WTC11 (cell line): ENCODE data around the gene HNRNPC.

Experiments
- FOXP1 ChIP-seq: sonication (generic); formaldehyde crosslinking; IDR thresholded peaks from 2 replicates; pipeline ENCODE4 v1.8.0; 2022; ENCODE audit warnings: missing genetic modification reagents, mild to moderate bottlenecking, moderate library complexity, borderline replicate concordance
- JUN ChIP-seq: sonication (generic); formaldehyde crosslinking; IDR thresholded peaks from 2 replicates; pipeline ENCODE4 v1.8.0; 2023; ENCODE audit warnings: mild to moderate bottlenecking, missing genetic modification reagents
- TEAD4 ChIP-seq: sonication (generic); formaldehyde crosslinking; IDR thresholded peaks from 2 replicates; pipeline ENCODE4 v1.8.0; 2022; ENCODE audit warnings: mild to moderate bottlenecking, missing genetic modification reagents
- TF ChIP-seq, protein P1 (sequence below): sonication (generic); formaldehyde crosslinking; IDR thresholded peaks from 2 replicates; pipeline ENCODE4 v1.8.0; 2023; ENCODE audit warnings: missing genetic modification reagents, mild to moderate bottlenecking, borderline replicate concordance
- TF ChIP-seq, protein P2 (sequence below): sonication (generic); formaldehyde crosslinking; IDR thresholded peaks from 2 replicates; pipeline ENCODE4 v1.8.0; 2022; ENCODE audit warnings: mild to moderate bottlenecking, missing genetic modification reagents
- TF ChIP-seq, protein P3 (sequence below): fragments of 200-600 bp; IDR thresholded peaks from 2 replicates; pipeline ENCODE4 v1.8.0; 2022; ENCODE audit warnings: antibody characterized with exemption
- TF ChIP-seq, protein P4 (sequence below): sonication (generic); formaldehyde crosslinking; IDR thresholded peaks from 2 replicates; pipeline ENCODE4 v1.8.0; 2022; ENCODE audit warnings: mild to moderate bottlenecking, missing genetic modification reagents
- TF ChIP-seq, protein P5 (sequence below): sonication (generic); formaldehyde crosslinking; conservative IDR thresholded peaks from 2 replicates; pipeline ENCODE4 v1.8.1; 2022; ENCODE audit warnings: mild to moderate bottlenecking, missing genetic modification reagents
- TF ChIP-seq, protein P6 (sequence below): sonication (generic); formaldehyde crosslinking; IDR thresholded peaks from 2 replicates; pipeline ENCODE4 v1.8.1; 2023; ENCODE audit warnings: mild to moderate bottlenecking, missing genetic modification reagents

DNA sequence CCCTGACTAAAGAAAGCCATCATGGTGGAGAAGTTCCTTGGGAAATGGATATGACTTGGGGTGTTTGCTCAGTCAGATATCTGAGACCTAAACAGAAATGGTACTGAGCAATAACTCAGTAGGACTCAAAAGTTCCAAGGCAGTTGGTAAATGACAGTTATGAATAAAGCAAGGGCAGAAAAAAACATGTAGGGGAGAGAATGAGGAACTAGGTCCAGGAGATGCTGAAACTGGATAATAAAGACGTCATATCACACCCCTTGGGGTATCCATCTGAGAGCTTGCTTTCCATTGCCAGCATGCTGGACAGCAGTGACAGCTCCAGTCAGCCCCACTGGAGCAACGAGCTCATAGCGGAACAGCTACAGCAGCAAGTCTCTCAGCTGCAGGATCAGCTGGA is 48.2 kb upstream of the HNRNPC start:
- TF ChIP-seq, protein P1, sequence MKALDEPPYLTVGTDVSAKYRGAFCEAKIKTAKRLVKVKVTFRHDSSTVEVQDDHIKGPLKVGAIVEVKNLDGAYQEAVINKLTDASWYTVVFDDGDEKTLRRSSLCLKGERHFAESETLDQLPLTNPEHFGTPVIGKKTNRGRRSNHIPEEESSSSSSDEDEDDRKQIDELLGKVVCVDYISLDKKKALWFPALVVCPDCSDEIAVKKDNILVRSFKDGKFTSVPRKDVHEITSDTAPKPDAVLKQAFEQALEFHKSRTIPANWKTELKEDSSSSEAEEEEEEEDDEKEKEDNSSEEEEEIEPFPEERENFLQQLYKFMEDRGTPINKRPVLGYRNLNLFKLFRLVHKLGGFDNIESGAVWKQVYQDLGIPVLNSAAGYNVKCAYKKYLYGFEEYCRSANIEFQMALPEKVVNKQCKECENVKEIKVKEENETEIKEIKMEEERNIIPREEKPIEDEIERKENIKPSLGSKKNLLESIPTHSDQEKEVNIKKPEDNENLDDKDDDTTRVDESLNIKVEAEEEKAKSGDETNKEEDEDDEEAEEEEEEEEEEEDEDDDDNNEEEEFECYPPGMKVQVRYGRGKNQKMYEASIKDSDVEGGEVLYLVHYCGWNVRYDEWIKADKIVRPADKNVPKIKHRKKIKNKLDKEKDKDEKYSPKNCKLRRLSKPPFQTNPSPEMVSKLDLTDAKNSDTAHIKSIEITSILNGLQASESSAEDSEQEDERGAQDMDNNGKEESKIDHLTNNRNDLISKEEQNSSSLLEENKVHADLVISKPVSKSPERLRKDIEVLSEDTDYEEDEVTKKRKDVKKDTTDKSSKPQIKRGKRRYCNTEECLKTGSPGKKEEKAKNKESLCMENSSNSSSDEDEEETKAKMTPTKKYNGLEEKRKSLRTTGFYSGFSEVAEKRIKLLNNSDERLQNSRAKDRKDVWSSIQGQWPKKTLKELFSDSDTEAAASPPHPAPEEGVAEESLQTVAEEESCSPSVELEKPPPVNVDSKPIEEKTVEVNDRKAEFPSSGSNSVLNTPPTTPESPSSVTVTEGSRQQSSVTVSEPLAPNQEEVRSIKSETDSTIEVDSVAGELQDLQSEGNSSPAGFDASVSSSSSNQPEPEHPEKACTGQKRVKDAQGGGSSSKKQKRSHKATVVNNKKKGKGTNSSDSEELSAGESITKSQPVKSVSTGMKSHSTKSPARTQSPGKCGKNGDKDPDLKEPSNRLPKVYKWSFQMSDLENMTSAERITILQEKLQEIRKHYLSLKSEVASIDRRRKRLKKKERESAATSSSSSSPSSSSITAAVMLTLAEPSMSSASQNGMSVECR (CRISPR knock-in tag) = no peak
- TF ChIP-seq JUN (CRISPR knock-in tag) (no peak), TEAD4 (no peak), FOXP1 (no peak)
- TF ChIP-seq, protein P2, sequence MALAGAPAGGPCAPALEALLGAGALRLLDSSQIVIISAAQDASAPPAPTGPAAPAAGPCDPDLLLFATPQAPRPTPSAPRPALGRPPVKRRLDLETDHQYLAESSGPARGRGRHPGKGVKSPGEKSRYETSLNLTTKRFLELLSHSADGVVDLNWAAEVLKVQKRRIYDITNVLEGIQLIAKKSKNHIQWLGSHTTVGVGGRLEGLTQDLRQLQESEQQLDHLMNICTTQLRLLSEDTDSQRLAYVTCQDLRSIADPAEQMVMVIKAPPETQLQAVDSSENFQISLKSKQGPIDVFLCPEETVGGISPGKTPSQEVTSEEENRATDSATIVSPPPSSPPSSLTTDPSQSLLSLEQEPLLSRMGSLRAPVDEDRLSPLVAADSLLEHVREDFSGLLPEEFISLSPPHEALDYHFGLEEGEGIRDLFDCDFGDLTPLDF = no peak
- TF ChIP-seq, protein P3, sequence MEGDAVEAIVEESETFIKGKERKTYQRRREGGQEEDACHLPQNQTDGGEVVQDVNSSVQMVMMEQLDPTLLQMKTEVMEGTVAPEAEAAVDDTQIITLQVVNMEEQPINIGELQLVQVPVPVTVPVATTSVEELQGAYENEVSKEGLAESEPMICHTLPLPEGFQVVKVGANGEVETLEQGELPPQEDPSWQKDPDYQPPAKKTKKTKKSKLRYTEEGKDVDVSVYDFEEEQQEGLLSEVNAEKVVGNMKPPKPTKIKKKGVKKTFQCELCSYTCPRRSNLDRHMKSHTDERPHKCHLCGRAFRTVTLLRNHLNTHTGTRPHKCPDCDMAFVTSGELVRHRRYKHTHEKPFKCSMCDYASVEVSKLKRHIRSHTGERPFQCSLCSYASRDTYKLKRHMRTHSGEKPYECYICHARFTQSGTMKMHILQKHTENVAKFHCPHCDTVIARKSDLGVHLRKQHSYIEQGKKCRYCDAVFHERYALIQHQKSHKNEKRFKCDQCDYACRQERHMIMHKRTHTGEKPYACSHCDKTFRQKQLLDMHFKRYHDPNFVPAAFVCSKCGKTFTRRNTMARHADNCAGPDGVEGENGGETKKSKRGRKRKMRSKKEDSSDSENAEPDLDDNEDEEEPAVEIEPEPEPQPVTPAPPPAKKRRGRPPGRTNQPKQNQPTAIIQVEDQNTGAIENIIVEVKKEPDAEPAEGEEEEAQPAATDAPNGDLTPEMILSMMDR = no peak
- TF ChIP-seq, protein P4, sequence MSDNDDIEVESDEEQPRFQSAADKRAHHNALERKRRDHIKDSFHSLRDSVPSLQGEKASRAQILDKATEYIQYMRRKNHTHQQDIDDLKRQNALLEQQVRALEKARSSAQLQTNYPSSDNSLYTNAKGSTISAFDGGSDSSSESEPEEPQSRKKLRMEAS (CRISPR knock-in tag) = no peak
- TF ChIP-seq, protein P5, sequence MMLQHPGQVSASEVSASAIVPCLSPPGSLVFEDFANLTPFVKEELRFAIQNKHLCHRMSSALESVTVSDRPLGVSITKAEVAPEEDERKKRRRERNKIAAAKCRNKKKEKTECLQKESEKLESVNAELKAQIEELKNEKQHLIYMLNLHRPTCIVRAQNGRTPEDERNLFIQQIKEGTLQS (CRISPR knock-in tag) = no peak
- TF ChIP-seq, protein P6, sequence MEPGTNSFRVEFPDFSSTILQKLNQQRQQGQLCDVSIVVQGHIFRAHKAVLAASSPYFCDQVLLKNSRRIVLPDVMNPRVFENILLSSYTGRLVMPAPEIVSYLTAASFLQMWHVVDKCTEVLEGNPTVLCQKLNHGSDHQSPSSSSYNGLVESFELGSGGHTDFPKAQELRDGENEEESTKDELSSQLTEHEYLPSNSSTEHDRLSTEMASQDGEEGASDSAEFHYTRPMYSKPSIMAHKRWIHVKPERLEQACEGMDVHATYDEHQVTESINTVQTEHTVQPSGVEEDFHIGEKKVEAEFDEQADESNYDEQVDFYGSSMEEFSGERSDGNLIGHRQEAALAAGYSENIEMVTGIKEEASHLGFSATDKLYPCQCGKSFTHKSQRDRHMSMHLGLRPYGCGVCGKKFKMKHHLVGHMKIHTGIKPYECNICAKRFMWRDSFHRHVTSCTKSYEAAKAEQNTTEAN (CRISPR knock-in tag) = no peak
